IMR-90 (cell line): ENCODE data around the gene TIMELESS. TPM values are rescaled to one million over a fixed set of nuclear protein-coding genes. Genes with fewer than 3 reads are reported as not detected.

Experiments used
- ATAC-seq: fragments of 200-7000 bp; cut with Tn5 transposase; 2 replicates; pipeline ENCODE4 v1.9.1; 2020; ENCODE audit warnings: low read depth, mild to moderate bottlenecking, moderate library complexity
- BruUV-seq: library from RNA; stranded (reverse); fragments of 400-500 nt; replicated peaks from 2 replicates; lab custom pipeline; 2021; lab: Mats Ljungman, UMichigan
- CTCF ChIA-PET: fragments of 300-600 bp; formaldehyde crosslinking; extraction: SDS; loops from one replicate; lab custom pipeline; 2021; ENCODE audit warnings: antibody characterized with exemption; lab: Yijun Ruan, JAX
- POLR2A ChIA-PET: fragments of 300-600 bp; sonication (Branson Sonifier 250); formaldehyde crosslinking; loops from one replicate; lab custom pipeline; 2022; ENCODE audit warnings: antibody characterized with exemption; ENCODE audit not compliant: unreplicated experiment; lab: Charles Lee
- DNase-seq: peaks from one replicate; pipeline ENCODE4 v3.0.0; 2013
- H2AFZ ChIP-seq: replicated peaks from 2 replicates; pipeline ENCODE3; 2013; ENCODE audit warnings: low read length, mild to moderate bottlenecking; ENCODE audit not compliant: poor library complexity
- H2AK5ac ChIP-seq: 2 replicates; pipeline ENCODE4 v1.6.1; 2013; ENCODE audit warnings: low read depth, low read length, inconsistent platforms
- H2AK9ac ChIP-seq: replicated peaks from 2 replicates; pipeline ENCODE3; 2013; ENCODE audit warnings: mild to moderate bottlenecking, low read depth, low read length, moderate library complexity; ENCODE audit not compliant: poor library complexity
- H2BK120ac ChIP-seq: 2 replicates; pipeline ENCODE4 v1.6.1; 2013; ENCODE audit warnings: low read depth, low read length, inconsistent platforms
- H2BK15ac ChIP-seq: 3 replicates; pipeline ENCODE4 v1.6.1; 2013; ENCODE audit warnings: low read depth, low read length, inconsistent platforms
- H2BK20ac ChIP-seq: 2 replicates; pipeline ENCODE4 v1.6.1; 2013; ENCODE audit warnings: low read depth, mild to moderate bottlenecking, inconsistent platforms, low read length, moderate library complexity
- H2BK5ac ChIP-seq: 2 replicates; pipeline ENCODE4 v1.6.1; 2013; ENCODE audit warnings: mild to moderate bottlenecking, low read depth, low read length, inconsistent platforms; ENCODE audit not compliant: poor library complexity, severe bottlenecking
- H3K14ac ChIP-seq: replicated peaks from 2 replicates; pipeline ENCODE4 v1.6.1; 2013; ENCODE audit warnings: low read depth, low read length, inconsistent platforms
- H3K18ac ChIP-seq: 2 replicates; pipeline ENCODE4 v1.6.1; 2013; ENCODE audit warnings: low read depth, low read length, control low read depth
- H3K23ac ChIP-seq: 2 replicates; pipeline ENCODE4 v1.6.1; 2013; ENCODE audit warnings: low read depth, low read length, inconsistent platforms
- H3K27ac ChIP-seq: 2 replicates; pipeline ENCODE4 v1.5.1; 2013; ENCODE audit warnings: mild to moderate bottlenecking, control low read depth, low read length; ENCODE audit not compliant: insufficient read depth
- H3K27me3 ChIP-seq: 2 replicates; pipeline ENCODE4 v1.6.1; 2013; ENCODE audit warnings: low read length; ENCODE audit not compliant: control insufficient read depth, insufficient read depth
- H3K36me3 ChIP-seq: 2 replicates; pipeline ENCODE4 v1.6.1; 2013; ENCODE audit warnings: low read length, mixed read lengths; ENCODE audit not compliant: control insufficient read depth, insufficient read depth
- H3K4ac ChIP-seq: 2 replicates; pipeline ENCODE4 v1.6.1; 2013; ENCODE audit warnings: low read depth, low read length, inconsistent platforms
- H3K4me1 ChIP-seq: 2 replicates; pipeline ENCODE4 v1.6.1; 2013; ENCODE audit warnings: low read length, mixed read lengths; ENCODE audit not compliant: control insufficient read depth, insufficient read depth
- H3K4me2 ChIP-seq: 2 replicates; pipeline ENCODE4 v1.6.1; 2013; ENCODE audit warnings: low read depth, mild to moderate bottlenecking, control low read depth, low read length, moderate library complexity
- H3K4me3 ChIP-seq: 2 replicates; pipeline ENCODE4 v1.5.1; 2013; ENCODE audit warnings: low read depth, mild to moderate bottlenecking, control low read depth, low read length, moderate library complexity; ENCODE audit not compliant: insufficient read depth
- H3K56ac ChIP-seq: 2 replicates; pipeline ENCODE4 v1.6.1; 2013; ENCODE audit warnings: low read length, inconsistent platforms; ENCODE audit not compliant: insufficient read depth; ENCODE audit errors: extremely low read depth
- H3K79me1 ChIP-seq, 2 experiments: 2 replicates each; pipeline ENCODE4 v1.6.1; 2013; ENCODE audit warnings: low read length in 2 of 2, inconsistent platforms in 1 of 2, low read depth in 1 of 2
- H3K9ac ChIP-seq: 2 replicates; pipeline ENCODE4 v1.6.1; 2013; ENCODE audit warnings: low read depth, low read length, control low read depth
- H3K9me1 ChIP-seq: 2 replicates; pipeline ENCODE4 v1.6.1; 2013; ENCODE audit warnings: low read length, inconsistent platforms; ENCODE audit not compliant: insufficient read depth
- H3K9me3 ChIP-seq: 2 replicates; pipeline ENCODE4 v1.6.1; 2013; ENCODE audit warnings: low read length; ENCODE audit not compliant: control insufficient read depth, insufficient read depth
- H4K20me1 ChIP-seq: 2 replicates; pipeline ENCODE4 v1.6.1; 2013; ENCODE audit warnings: low read length, inconsistent platforms; ENCODE audit not compliant: insufficient read depth
- H4K5ac ChIP-seq: 2 replicates; pipeline ENCODE4 v1.6.1; 2013; ENCODE audit warnings: mild to moderate bottlenecking, low read depth, low read length, control low read depth
- H4K8ac ChIP-seq, 2 experiments: 2 replicates each; pipeline ENCODE4 v1.6.1; 2013; ENCODE audit warnings: low read depth in 2 of 2, low read length in 2 of 2, control low read depth in 1 of 2, inconsistent platforms in 1 of 2
- H4K91ac ChIP-seq: 2 replicates; pipeline ENCODE4 v1.6.1; 2013; ENCODE audit warnings: low read depth, low read length, inconsistent platforms; ENCODE audit not compliant: insufficient read depth
- MAZ ChIP-seq: IDR thresholded peaks from 2 replicates; pipeline ENCODE4 v1.6.1; 2012; ENCODE audit warnings: low read depth, mild to moderate bottlenecking, low read length, improper control_type of control experiment, moderate library complexity, borderline replicate concordance
- WGBS, 2 experiments: methylation state at CpG; one replicate each; pipeline versions ENCODE4 v1.1.5 to v1.1.7; 2013; ENCODE audit warnings: missing lambda C conversion rate in 2 of 2; ENCODE audit not compliant: insufficient read length in 1 of 2; ENCODE audit errors: extremely low coverage in 2 of 2; 5-methylcytosine and 5-hydroxymethylcytosine counted together
- dilution Hi-C: fragments of 300-500 bp; cut with HindIII; formaldehyde crosslinking; loops from one replicate; pipeline ENCODE4 v1.14.3; 2018; ENCODE audit warnings: low sequenced_read_pairs; ENCODE audit not compliant: unreplicated experiment
- in situ Hi-C: fragments of 300-500 bp; cut with MboI; formaldehyde crosslinking; loops from 3 replicates; pipeline ENCODE4 v1.14.3; 2019; ENCODE audit warnings: low sequenced_read_pairs, inconsistent platforms, mixed read lengths
- intact Hi-C: fragments of 100-400 bp; cut with micrococcal nuclease; formaldehyde crosslinking; loops from 2 replicates; pipeline ENCODE4 v1.10.0; 2022
- polyA plus RNA-seq, 3 experiments: library from polyadenylated mRNA; depleted of rRNA; stranded (reverse); fragments of >200 nt; gene quantifications; 2 replicates each; pipeline ENCODE4 v1.2.3, GENCODE V29; 2012; ENCODE audit warnings: low replicate concordance in 1 of 3
- total RNA-seq: library from RNA; depleted of rRNA; stranded (reverse); fragments of >200 nt; gene quantifications from 2 replicates; pipeline ENCODE4 v1.2.3, GENCODE V29; 2012

TIMELESS gene
- total and polyA plus RNA-seq, 2 of the 4 experiments (the other 2 are of a cell fraction), result 7.3 to 10.4 TPM

DNA sequence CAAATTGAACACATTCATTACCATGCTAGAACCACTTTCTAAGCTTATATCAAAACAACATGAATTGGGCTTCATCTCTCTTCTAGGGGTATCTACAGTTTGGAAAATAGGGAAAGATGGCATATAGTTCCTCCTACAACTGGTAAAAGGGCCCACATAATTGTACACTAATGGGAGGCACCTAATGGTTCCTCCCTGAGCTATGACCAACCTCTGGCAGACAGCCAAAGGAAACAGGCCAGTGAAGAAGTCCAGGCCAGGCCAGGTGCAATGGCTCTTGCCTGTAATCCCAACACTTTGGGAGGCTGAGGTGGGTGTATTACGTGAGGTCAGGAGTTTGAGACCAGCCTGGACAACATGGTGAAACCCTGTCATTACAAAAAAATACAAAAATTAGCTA lies 63.4 kb downstream of the TIMELESS start:
- no peak overlapping the region for H2AK5ac ChIP-seq
- dilution Hi-C loops (no loop called here), intact Hi-C loops (loop anchor here (5.0 kb wide), 1 partner anchor 51 kb away; no protein-coding TSS in a partner anchor), in situ Hi-C loops (no loop called here)
- no peak for TF ChIP-seq MAZ
- no peak overlapping the region for H2BK120ac ChIP-seq
- H3K14ac ChIP-seq, result no peak overlapping the region
- BruUV-seq, result no TSS peak
- H3K4me2 ChIP-seq, result no peak overlapping the region
- WGBS, 2 experiments, result no CpG with 5 or more reads among the region's 1 CpG
- H2BK15ac ChIP-seq, result no peak overlapping the region
- ChIA-PET POLR2A (no interaction called here), CTCF (no interaction called here)
- peaks cover 9% of the 10 kb centered on the region for H3K27me3 ChIP-seq
- DNase-seq (no peak), ATAC-seq (no peak)
- no peak overlapping the region for H3K27ac ChIP-seq
- no peaks in the 10 kb centered on the region for H3K79me1 ChIP-seq
- H4K8ac ChIP-seq, result no peak overlapping the region
- H2AK9ac ChIP-seq, result no peak overlapping the region
- H3K4me3 ChIP-seq, result no peak overlapping the region
- H2BK20ac ChIP-seq, result no peak overlapping the region
- H4K20me1 ChIP-seq, result no peaks in the 10 kb centered on the region
- no peak overlapping the region for H2BK5ac ChIP-seq
- no peak overlapping the region for H3K56ac ChIP-seq
- H3K18ac ChIP-seq, result no peak overlapping the region
- no peaks in the 10 kb centered on the region for H3K36me3 ChIP-seq
- no peak overlapping the region for H4K5ac ChIP-seq
- H3K9me3 ChIP-seq, result no peaks in the 10 kb centered on the region
- H3K4ac ChIP-seq, result no peak overlapping the region
- peaks cover 3% of the 10 kb centered on the region; the same call in 1 of the 2 replicates for H3K9me1 ChIP-seq
- H4K91ac ChIP-seq, result no peak overlapping the region
- H3K23ac ChIP-seq, result no peak overlapping the region
- no peak overlapping the region for H3K9ac ChIP-seq
- H2AFZ ChIP-seq, result no peak overlapping the region
- H3K4me1 ChIP-seq, result peaks cover 9% of the 10 kb centered on the region
